Coronary artery (tissue), 2 donors: ENCODE results near the gene BACE1-AS.

Experiments
- DNase-seq: peaks from one replicate; pipeline ENCODE4 v3.0.0-alpha.2; 2017; ENCODE audit warnings: low spot score
- H3K27ac ChIP-seq, 2 donors: fragments of 200-600 bp; sonication (generic); one replicate each; pipeline ENCODE4 v1.5.1; 2016 to 2019
- H3K4me3 ChIP-seq: fragments of 200-600 bp; sonication (generic); 2 replicates; pipeline ENCODE4 v1.5.1; 2016; ENCODE audit warnings: mild to moderate bottlenecking, moderate library complexity
- TF ChIP-seq, protein P1 (sequence below): fragments of 200-600 bp; sonication (generic); IDR thresholded peaks from one replicate; pipeline ENCODE4 v1.5.1; 2019; ENCODE audit warnings: antibody characterized with exemption

The BACE1-AS gene

DNA sequence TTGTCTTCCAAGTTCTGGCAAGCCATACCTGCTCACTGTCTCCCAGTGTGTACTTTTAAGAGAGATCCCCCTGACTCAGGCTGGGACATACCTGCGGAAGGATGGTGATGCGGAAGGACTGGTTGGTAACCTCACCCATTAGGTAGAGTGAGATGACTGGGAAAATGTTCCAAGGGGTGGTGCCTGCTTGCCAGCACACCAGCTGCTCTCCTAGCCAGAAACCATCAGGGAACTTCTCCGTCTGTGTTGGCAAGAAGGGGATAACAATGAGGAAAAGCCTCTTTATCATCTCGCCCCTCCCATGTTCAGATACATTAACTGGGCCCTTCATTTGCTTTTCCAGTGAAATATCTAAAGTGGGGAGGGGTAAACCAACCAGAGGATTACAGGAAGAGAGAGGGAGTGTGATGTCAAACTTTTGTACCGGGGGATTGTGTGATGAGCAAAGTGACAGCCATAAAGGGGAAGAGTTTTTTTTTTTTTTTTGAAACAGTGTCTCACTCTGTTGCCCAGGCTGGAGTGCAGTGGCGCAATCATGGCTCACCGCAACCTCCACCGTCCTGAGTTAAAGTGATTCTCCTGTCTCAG is at the start of gene BACE1-AS:
TSS of gene BACE1-AS (plus strand) at position 538 of the 588 bp plus-strand sequence.
- DNase-seq, result no peak
- no peak within 1 kb of the TSS for H3K27ac ChIP-seq
- TF ChIP-seq, protein P1, sequence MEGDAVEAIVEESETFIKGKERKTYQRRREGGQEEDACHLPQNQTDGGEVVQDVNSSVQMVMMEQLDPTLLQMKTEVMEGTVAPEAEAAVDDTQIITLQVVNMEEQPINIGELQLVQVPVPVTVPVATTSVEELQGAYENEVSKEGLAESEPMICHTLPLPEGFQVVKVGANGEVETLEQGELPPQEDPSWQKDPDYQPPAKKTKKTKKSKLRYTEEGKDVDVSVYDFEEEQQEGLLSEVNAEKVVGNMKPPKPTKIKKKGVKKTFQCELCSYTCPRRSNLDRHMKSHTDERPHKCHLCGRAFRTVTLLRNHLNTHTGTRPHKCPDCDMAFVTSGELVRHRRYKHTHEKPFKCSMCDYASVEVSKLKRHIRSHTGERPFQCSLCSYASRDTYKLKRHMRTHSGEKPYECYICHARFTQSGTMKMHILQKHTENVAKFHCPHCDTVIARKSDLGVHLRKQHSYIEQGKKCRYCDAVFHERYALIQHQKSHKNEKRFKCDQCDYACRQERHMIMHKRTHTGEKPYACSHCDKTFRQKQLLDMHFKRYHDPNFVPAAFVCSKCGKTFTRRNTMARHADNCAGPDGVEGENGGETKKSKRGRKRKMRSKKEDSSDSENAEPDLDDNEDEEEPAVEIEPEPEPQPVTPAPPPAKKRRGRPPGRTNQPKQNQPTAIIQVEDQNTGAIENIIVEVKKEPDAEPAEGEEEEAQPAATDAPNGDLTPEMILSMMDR, result no peak

DNA sequence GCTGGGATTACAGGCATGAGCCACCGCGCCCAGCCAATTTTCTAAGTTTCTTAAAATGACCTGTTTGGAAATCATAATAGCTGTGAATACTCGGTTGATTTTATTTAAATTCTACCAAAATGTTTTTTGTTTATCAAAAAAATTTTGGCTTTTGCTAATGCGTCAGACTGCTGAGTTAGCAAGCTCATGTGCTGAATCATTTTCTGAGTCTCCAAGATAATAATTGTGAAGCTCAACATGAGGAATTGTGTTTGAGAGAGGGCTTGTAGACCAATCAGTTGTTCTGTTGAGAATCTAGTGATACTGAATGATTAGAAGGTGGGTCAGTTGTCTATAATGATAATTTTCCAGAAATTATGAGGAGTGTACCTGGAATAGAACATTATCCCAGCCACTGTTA is 42.8 kb upstream of the BACE1-AS start:
- Histone ChIP-seq H3K4me3 (no peak overlapping the region), H3K27ac (no peak overlapping the region)
- TF ChIP-seq, protein P1, result no peak
- no peak for DNase-seq

More for the DNA sequence above, at the start of gene BACE1-AS:
- H3K4me3 ChIP-seq, result no peak within 1 kb of the TSS

DNA sequence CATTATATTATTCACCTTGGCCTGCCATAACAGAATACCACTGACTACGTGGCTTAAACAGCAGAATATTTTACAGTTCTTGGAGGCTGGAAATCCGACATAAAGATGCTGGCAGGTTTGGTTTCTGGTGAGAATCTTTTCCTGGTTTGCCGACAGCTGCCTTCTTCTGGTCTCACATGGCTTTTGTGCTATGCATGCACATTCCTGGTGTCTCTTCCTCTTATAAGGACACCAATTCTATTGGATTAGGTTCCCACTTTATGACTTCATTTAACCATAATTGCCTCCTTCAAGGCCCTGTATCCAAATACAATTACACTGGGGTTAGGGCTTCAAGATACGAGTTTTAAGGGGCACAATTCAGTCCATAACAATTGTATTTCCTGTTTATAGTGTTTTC is 41.6 kb upstream of the BACE1-AS start:
- Histone ChIP-seq H3K27ac (no peak overlapping the region), H3K4me3 (no peak overlapping the region)
- DNase-seq, result no peak
- TF ChIP-seq, protein P1, result no peak

DNA sequence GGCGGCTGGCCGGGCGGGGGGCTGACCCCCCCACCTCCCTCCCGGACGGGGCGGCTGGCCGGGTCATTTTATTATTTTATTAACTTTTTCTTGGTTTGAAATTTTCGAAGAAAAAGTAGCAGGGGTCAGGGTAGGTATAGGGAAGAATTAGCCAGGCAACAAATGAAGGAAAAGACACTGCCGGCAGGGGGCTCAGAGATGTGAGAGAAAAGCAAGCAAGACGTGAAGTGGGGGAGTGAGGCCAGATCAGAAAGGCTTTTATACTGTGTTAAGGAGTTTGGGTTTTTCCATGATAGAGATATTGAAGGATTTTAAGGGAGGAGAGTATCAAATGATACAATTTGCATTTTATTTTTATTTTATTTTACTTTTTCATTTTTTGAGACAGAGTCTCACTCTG is 39.6 kb upstream of the BACE1-AS start:
- TF ChIP-seq, protein P1, result no peak
- no peak for DNase-seq
- Histone ChIP-seq H3K4me3 (no peak overlapping the region), H3K27ac (no peak overlapping the region)

DNA sequence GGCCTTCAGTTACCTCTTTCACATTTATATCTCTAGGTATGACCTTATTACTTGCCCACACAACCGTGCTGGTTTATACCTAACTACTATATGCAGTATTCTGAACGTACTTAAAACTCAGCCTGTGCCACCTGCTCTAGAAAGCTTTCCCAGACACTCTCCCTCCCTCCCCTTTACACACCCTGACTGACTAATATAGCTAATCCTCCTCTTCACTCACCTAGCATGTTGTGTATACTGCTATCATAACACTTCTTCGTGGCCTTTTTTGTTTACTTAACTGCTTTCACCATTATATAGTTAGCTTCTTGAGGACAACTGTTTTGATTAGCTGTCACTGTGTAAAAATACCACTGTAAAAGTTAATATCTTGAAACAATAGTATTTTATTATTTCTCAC is 35.2 kb upstream of the BACE1-AS start:
- DNase-seq, result no peak
- TF ChIP-seq, protein P1, result no peak
- no peak overlapping the region for H3K4me3 ChIP-seq
- no peak overlapping the region for H3K27ac ChIP-seq

DNA sequence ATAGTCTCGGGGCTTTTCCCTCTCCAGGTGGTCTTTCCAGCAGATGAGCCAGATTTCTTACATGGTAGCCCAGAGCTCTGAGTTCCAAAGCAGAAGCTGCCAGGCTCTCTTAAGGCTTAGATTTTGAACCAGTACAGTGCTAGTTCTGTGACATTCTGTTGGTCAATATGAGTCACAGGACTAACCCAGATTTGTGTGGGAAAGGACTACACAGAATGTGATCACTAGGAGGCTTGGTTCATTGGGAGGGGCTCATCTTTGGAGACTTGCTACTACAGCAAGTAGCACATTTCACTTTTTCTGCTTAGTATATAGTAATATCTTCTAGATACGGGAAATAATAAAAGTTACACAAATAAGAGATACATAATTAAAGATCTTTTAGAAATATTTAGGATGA is 34.6 kb upstream of the BACE1-AS start:
- H3K4me3 ChIP-seq, result no peak overlapping the region
- no peak for DNase-seq
- H3K27ac ChIP-seq, result no peak overlapping the region
- TF ChIP-seq, protein P1, result no peak

DNA sequence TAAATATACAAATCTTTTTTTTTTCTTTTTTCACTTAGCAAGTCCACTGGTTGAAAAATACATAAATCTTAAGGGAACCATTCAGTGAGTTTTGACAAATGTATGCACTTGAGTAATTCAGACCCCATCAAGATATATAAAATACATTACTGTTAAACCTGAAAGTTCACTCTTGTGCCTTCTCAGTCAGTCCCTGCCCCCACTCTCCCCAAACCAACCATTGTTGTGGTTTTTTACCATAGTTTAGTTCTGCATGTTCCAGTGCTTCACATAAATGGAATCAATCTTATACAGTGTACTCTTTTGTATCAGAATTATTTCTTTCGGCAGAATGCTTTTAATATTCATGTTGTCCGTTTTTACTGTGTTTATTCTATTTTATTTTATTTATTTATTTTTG is 32.6 kb upstream of the BACE1-AS start:
- no peak for DNase-seq
- Histone ChIP-seq H3K4me3 (no peak overlapping the region), H3K27ac (no peak overlapping the region)
- TF ChIP-seq, protein P1, result no peak
